Adrenal gland (tissue), 5 donors: Measurements from ENCODE around the gene RBM47.

Experiments
- POLR2A ChIP-seq, 2 donors: fragments of 450-650 bp; IDR thresholded peaks; one replicate each; pipeline ENCODE4 v1.6.1; 2017; ENCODE audit warnings: antibody characterized with exemption in 2 of 2, mild to moderate bottlenecking in 2 of 2, moderate library complexity in 1 of 2
- TF ChIP-seq, protein P1 (sequence below), 6 experiments: fragments of 450-650 bp in 4 of 6; fragments of 200-600 bp in 2 of 6; sonication (generic) in 1 of 6; IDR thresholded peaks; 1 replicate in 5 of 6; 2 replicates in 1 of 6; pipeline versions ENCODE4 v1.5.1 to v1.8.0; 2016 to 2021; ENCODE audit warnings: antibody characterized with exemption in 6 of 6, mild to moderate bottlenecking in 2 of 6, moderate library complexity in 1 of 6
- donor health status: DM: no; HTN: no; CAD: no.

DNA sequence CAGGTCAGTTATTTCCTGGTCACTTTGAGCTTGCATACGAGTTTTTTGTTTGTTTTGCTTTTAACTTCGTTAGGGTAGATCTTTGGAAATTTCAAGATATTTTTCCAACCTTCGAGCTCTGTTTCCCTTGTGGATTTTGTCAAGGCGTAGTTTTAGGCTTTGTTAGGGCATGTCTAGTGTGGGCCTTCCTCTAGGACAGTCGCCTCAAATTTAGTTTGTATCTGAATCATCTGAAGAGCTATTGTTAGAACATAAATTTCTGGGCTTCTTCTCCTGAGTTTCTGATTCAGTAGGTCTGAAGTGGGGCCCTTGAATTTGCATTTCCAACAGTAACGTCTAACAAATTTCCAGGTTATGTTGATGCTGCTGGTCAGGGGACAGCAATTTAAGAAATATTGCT, 48.8 kb upstream of the RBM47 start:
- TF ChIP-seq, protein P1, sequence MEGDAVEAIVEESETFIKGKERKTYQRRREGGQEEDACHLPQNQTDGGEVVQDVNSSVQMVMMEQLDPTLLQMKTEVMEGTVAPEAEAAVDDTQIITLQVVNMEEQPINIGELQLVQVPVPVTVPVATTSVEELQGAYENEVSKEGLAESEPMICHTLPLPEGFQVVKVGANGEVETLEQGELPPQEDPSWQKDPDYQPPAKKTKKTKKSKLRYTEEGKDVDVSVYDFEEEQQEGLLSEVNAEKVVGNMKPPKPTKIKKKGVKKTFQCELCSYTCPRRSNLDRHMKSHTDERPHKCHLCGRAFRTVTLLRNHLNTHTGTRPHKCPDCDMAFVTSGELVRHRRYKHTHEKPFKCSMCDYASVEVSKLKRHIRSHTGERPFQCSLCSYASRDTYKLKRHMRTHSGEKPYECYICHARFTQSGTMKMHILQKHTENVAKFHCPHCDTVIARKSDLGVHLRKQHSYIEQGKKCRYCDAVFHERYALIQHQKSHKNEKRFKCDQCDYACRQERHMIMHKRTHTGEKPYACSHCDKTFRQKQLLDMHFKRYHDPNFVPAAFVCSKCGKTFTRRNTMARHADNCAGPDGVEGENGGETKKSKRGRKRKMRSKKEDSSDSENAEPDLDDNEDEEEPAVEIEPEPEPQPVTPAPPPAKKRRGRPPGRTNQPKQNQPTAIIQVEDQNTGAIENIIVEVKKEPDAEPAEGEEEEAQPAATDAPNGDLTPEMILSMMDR (IDR thresholded peaks at IDR 0.05) = no peak
- TF ChIP-seq POLR2A (IDR thresholded peaks at IDR 0.05) = no peak
